DOHH2 (cell line): ENCODE measurements around the gene ADCY7.

Experiments used
- EZH2phosphoT487 ChIP-seq: fragments of 200-600 bp; sonication (generic); IDR thresholded peaks from 2 replicates; pipeline ENCODE4 v1.6.1; 2017; ENCODE audit warnings: borderline replicate concordance, mild to moderate bottlenecking, antibody characterized with exemption, low read length, moderate library complexity, mixed read lengths
- TF ChIP-seq, protein P1 (sequence below): fragments of 200-600 bp; sonication (generic); IDR thresholded peaks from one replicate; pipeline ENCODE4 v1.5.1; 2014; ENCODE audit warnings: antibody characterized with exemption, mild to moderate bottlenecking, low read depth, low read length; ENCODE audit not compliant: poor library complexity, severe bottlenecking

DNA sequence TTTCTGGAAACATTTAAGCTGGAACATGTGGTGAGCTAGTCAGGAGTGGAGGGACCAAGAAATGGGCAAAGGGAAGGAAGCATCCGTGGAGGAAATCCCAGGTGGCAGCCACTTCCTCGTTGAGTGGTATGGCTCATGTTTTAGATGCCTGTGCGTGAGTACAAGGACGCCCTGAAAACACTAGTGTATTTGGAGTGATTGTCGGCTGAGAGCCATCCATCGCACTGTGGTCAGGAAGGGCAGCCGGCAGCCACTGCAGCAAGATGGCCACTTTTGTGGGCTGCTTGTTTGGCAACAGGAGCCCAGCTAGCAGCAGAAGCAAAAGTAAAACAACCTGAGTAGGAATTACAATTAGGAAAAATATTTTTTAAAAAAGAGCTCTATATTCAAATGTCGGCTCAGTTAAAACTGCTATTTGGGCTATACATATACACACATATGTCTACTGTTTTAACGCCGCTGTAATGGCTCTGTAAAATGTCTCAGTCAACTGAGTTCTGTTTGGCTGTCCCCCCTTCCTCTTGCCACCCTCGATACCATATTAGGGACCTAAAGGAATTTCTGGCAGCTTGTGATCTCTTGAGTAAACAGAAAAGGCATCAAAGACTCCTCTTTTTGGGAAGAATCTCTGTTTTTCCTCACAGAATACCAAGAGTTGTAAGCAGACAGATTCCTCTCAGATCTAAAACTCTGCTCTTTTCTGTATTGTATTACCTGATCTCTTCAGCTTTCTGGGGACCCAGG lies 63.3 kb downstream of the ADCY7 start:
- TF ChIP-seq, protein P1, sequence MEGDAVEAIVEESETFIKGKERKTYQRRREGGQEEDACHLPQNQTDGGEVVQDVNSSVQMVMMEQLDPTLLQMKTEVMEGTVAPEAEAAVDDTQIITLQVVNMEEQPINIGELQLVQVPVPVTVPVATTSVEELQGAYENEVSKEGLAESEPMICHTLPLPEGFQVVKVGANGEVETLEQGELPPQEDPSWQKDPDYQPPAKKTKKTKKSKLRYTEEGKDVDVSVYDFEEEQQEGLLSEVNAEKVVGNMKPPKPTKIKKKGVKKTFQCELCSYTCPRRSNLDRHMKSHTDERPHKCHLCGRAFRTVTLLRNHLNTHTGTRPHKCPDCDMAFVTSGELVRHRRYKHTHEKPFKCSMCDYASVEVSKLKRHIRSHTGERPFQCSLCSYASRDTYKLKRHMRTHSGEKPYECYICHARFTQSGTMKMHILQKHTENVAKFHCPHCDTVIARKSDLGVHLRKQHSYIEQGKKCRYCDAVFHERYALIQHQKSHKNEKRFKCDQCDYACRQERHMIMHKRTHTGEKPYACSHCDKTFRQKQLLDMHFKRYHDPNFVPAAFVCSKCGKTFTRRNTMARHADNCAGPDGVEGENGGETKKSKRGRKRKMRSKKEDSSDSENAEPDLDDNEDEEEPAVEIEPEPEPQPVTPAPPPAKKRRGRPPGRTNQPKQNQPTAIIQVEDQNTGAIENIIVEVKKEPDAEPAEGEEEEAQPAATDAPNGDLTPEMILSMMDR: no peak
- no peak for TF ChIP-seq EZH2phosphoT487
